AG09319 (cell line): ENCODE data around the gene TTC1.

Source experiments
- DNase-seq: peaks from one replicate; pipeline ENCODE4 v3.0.0-alpha.2; 2010; ENCODE audit warnings: low read depth; ENCODE audit errors: extremely low read depth
- TF ChIP-seq, protein P1 (sequence below): IDR thresholded peaks from 2 replicates; pipeline ENCODE4 v1.5.1; 2011; ENCODE audit warnings: low read depth, mild to moderate bottlenecking, inconsistent platforms, low read length, moderate library complexity

TTC1 gene

DNA sequence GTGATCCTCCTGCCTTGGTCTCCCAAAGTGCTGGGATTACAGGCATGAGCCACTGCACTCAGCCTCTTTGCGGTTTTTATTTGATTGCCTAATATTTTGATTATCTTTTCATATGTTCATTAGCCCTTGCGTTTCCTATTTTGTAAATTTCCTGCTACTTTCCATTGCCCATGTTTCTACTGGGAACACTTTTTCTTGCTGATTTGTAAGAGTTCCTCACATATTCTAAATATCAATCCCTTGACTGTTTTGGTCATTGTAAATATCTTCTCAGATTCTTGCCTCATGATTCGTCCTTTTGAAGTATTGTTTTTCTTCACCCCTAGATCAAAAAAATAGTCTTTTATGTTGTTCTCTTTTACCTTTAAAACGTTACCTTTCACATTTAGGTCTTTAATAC is 37.9 kb upstream of the TTC1 start:
- DNase-seq: no peak
- TF ChIP-seq, protein P1, sequence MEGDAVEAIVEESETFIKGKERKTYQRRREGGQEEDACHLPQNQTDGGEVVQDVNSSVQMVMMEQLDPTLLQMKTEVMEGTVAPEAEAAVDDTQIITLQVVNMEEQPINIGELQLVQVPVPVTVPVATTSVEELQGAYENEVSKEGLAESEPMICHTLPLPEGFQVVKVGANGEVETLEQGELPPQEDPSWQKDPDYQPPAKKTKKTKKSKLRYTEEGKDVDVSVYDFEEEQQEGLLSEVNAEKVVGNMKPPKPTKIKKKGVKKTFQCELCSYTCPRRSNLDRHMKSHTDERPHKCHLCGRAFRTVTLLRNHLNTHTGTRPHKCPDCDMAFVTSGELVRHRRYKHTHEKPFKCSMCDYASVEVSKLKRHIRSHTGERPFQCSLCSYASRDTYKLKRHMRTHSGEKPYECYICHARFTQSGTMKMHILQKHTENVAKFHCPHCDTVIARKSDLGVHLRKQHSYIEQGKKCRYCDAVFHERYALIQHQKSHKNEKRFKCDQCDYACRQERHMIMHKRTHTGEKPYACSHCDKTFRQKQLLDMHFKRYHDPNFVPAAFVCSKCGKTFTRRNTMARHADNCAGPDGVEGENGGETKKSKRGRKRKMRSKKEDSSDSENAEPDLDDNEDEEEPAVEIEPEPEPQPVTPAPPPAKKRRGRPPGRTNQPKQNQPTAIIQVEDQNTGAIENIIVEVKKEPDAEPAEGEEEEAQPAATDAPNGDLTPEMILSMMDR: no peak

DNA sequence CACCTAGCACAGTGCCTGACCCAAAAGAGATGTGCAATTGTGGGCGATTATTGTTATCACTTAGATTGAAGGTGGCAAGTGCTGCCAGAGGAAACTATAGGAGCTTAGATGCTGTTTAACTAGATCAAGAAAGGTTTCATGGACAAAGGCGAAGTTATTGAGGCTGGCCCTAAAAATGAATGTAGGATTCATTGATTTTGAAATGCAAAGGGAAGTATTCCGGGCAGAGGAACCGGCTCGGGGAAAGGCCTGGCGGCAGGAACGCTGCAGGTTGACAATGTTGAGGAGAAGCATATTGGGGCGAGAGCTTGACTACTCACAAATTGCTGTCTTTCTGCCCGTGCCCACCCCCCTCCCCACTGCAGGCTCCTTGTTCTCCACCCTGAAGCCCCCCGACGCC is 37.4 kb upstream of the TTC1 start:
- TF ChIP-seq, protein P1: no peak
- DNase-seq: no peak

DNA sequence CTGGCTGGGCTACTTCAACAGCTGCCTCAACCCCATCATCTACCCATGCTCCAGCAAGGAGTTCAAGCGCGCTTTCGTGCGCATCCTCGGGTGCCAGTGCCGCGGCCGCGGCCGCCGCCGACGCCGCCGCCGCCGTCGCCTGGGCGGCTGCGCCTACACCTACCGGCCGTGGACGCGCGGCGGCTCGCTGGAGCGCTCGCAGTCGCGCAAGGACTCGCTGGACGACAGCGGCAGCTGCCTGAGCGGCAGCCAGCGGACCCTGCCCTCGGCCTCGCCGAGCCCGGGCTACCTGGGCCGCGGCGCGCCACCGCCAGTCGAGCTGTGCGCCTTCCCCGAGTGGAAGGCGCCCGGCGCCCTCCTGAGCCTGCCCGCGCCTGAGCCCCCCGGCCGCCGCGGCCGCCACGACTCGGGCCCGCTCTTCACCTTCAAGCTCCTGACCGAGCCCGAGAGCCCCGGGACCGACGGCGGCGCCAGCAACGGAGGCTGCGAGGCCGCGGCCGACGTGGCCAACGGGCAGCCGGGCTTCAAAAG is 36.9 kb upstream of the TTC1 start:
- no peak for DNase-seq
- TF ChIP-seq, protein P1: no peak

DNA sequence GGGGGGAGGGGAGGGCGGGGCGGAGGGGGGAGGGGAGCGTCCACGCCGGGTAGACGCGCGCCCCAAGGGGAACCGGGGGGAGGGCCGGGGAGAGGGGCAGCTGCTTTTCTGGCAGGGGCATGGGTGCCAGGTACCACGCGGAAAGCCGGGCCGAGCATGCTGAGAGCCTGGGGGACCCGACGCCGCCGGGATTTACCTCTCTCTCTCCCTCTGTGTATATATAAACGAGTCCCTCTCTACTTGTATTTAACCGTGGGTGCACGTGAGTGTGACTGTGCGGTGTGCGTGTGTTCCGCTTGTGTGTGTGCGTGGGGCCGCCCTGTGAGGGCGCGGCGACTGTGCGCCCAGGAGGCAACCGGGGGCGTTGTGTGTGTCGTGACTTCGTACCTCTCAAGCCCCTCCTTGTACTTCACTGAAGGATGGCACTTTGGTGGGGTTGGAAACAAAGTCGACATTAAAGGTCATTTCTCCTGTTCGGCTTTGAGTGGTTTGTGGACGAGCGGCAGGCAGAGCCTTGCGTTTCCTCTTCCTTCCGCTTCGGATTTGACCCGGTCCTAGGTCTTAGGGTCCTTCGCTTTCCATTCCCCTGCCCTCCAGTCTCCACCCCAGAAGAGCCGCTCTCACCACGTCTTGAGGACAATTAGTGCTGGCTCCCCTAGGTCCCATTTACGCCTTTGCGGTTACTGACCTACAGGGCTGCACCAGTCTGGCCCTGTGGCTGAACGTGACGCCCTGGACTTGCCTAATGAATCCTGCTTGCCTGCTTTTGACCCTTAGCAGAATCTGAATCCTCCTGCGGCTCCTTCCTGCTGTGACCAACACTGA is 36.2 kb upstream of the TTC1 start:
- TF ChIP-seq, protein P1: no peak
- DNase-seq: no peak

DNA sequence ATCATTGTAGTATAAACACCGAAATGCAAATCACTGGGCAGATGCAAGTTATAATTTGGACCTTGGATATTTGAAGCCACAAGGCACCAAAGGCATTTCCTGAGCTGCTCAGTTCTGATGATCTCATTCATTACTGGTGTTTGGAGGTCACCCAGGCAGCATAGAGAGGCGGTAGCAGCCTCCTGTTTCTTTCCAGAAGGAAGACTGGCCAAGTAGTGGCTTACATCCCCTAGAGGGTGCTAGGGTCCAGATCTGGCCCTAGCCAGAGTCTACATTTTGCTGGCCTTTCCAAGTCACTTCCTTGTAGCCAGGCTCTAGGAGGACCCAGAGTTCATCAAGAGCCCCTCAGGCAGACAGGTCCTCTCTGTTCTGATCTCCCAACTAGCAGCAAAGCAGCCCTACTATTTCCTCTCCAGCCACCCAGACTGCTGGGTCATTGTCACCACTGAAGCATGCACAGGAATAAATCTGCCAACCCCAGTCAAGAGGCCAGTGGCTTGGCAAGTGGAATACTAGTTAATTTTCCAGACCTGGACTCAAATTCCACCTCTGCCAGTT is 33.4 kb upstream of the TTC1 start:
- TF ChIP-seq, protein P1: peak; percentile 62
- DNase-seq: peak; percentile 84

DNA sequence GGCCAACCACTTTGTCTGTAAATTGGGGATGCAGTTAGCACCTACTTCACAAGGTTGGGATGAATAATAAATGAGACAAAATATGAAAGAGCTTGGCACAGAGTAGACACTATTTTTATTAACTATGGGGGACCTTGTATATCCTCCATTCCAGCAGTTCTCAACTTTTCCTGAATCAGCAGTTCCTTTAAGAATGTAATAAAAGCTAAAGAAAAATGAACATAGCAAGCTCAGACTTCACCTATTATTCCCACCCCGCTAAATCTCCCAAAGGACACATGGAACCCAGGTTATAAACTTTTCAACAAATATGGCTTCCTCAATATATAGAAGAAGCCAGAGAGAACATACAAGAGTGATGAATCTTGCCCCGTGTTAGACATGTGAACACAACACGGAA is 32.0 kb upstream of the TTC1 start:
- DNase-seq: no peak
- TF ChIP-seq, protein P1: no peak

DNA sequence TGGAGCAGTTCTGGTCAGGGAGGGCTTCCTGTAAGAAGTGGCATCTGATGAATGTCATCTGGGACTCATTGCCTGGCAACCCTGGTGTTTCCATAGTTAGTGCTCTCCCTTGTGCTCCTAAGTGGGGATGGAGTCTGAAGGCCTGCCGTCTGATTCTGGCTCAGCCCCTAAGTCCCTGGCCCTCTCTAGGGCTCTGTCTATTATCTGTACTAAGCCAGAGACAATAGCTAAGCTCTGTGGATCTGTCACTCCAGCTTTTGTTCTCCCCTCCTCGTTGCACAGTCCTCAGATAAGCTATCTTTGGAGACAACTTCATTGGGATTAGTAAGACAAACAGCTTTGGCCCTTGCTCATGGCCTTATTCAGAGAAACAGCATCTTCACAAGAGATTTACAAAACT is 30.6 kb upstream of the TTC1 start:
- no peak for DNase-seq
- TF ChIP-seq, protein P1: no peak
